ENCODE data around the gene RAB4B.

GRCh38 chr19:40735013-40735771 is 42.9 kb upstream of the RAB4B start:
- TF ChIP-seq, protein P1, sequence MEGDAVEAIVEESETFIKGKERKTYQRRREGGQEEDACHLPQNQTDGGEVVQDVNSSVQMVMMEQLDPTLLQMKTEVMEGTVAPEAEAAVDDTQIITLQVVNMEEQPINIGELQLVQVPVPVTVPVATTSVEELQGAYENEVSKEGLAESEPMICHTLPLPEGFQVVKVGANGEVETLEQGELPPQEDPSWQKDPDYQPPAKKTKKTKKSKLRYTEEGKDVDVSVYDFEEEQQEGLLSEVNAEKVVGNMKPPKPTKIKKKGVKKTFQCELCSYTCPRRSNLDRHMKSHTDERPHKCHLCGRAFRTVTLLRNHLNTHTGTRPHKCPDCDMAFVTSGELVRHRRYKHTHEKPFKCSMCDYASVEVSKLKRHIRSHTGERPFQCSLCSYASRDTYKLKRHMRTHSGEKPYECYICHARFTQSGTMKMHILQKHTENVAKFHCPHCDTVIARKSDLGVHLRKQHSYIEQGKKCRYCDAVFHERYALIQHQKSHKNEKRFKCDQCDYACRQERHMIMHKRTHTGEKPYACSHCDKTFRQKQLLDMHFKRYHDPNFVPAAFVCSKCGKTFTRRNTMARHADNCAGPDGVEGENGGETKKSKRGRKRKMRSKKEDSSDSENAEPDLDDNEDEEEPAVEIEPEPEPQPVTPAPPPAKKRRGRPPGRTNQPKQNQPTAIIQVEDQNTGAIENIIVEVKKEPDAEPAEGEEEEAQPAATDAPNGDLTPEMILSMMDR (conservative IDR thresholded peaks at IDR 0.05; ENCODE audit: low read depth, low read length) = no peak
- no peak for TF ChIP-seq EZH2 (IDR thresholded peaks at IDR 0.05; ENCODE audit: borderline replicate concordance, low read depth, low read length, poor library complexity, severe bottlenecking)
